GM12892 (cell line): Measurements from ENCODE around the gene CDKN2B-AS1.

Source experiments
- POLR2A ChIP-seq: IDR thresholded peaks from 2 replicates; pipeline ENCODE4 v1.6.1; 2011; ENCODE audit warnings: low read depth, low read length, control low read depth
- POLR2AphosphoS5 ChIP-seq: IDR thresholded peaks from 2 replicates; pipeline ENCODE4 v1.6.1; 2011; ENCODE audit warnings: low read depth, low read length, control low read depth
- TAF1 ChIP-seq: IDR thresholded peaks from 2 replicates; pipeline ENCODE4 v1.6.1; 2011; ENCODE audit warnings: low read depth, mild to moderate bottlenecking, control low read depth, low read length, borderline replicate concordance

GRCh38 chr9:22079873-22080341 is 85.3 kb downstream of the CDKN2B-AS1 start:
- TF ChIP-seq TAF1: no peak
- no peak for TF ChIP-seq POLR2AphosphoS5
- no peak for TF ChIP-seq POLR2A
